Ishikawa (cell line): ENCODE measurements around the gene UTP11.

Experiments
- CEBPB ChIP-seq: IDR thresholded peaks from 2 replicates; pipeline ENCODE4 v1.6.1; 2012
- CREB1 ChIP-seq: IDR thresholded peaks from 2 replicates; pipeline ENCODE4 v1.6.1; 2012; ENCODE audit warnings: low read depth
- EGR1 ChIP-seq: IDR thresholded peaks from 2 replicates; pipeline ENCODE4 v1.6.1; 2012
- EP300 ChIP-seq: IDR thresholded peaks from 2 replicates; pipeline ENCODE4 v1.6.1; 2012; ENCODE audit warnings: borderline replicate concordance
- NFIC ChIP-seq: IDR thresholded peaks from 2 replicates; pipeline ENCODE4 v1.6.1; 2012
- RAD21 ChIP-seq: IDR thresholded peaks from 2 replicates; pipeline ENCODE4 v1.6.1; 2012; ENCODE audit warnings: low read depth
- TAF1 ChIP-seq: IDR thresholded peaks from 2 replicates; pipeline ENCODE4 v1.6.1; 2012; ENCODE audit warnings: low read depth, mild to moderate bottlenecking
- TCF12 ChIP-seq: IDR thresholded peaks from 2 replicates; pipeline ENCODE4 v1.6.1; 2012; ENCODE audit warnings: low read depth
- TEAD4 ChIP-seq: IDR thresholded peaks from 2 replicates; pipeline ENCODE4 v1.6.1; 2012
- TF ChIP-seq, protein P1 (sequence below): IDR thresholded peaks from 2 replicates; pipeline ENCODE4 v1.6.1; 2012
- TF ChIP-seq, protein P2 (sequence below): IDR thresholded peaks from 2 replicates; pipeline ENCODE4 v1.6.1; 2012; ENCODE audit warnings: low read depth, mild to moderate bottlenecking
- TF ChIP-seq, protein P3 (sequence below): IDR thresholded peaks from 2 replicates; pipeline ENCODE4 v1.6.1; 2012

DNA sequence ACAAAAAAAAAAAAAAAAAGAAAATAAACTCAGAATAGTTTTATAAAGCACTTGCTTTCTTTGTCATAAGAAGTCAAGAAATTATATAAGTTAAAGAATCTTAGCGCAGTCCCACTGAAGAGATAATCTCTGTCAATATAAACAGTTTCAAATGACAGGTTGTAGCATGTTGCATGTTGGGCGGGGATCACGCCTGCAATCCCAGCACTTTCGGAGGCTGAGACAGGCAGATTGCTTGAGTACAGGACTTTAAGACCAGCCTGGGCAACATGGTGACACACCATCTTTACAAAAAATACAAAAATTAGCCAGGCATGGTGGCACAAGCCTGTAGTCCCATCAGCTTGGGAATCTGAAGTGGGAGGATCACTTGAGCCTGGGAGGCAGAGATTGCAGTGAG is 47.2 kb upstream of the UTP11 start:
- TF ChIP-seq EP300 (no peak), RAD21 (no peak), CEBPB (no peak), TAF1 (no peak), TEAD4 (no peak), TCF12 (no peak), NFIC (no peak), EGR1 (no peak), CREB1 (no peak)
- TF ChIP-seq, protein P1, sequence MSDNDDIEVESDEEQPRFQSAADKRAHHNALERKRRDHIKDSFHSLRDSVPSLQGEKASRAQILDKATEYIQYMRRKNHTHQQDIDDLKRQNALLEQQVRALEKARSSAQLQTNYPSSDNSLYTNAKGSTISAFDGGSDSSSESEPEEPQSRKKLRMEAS = no peak
- TF ChIP-seq, protein P2, sequence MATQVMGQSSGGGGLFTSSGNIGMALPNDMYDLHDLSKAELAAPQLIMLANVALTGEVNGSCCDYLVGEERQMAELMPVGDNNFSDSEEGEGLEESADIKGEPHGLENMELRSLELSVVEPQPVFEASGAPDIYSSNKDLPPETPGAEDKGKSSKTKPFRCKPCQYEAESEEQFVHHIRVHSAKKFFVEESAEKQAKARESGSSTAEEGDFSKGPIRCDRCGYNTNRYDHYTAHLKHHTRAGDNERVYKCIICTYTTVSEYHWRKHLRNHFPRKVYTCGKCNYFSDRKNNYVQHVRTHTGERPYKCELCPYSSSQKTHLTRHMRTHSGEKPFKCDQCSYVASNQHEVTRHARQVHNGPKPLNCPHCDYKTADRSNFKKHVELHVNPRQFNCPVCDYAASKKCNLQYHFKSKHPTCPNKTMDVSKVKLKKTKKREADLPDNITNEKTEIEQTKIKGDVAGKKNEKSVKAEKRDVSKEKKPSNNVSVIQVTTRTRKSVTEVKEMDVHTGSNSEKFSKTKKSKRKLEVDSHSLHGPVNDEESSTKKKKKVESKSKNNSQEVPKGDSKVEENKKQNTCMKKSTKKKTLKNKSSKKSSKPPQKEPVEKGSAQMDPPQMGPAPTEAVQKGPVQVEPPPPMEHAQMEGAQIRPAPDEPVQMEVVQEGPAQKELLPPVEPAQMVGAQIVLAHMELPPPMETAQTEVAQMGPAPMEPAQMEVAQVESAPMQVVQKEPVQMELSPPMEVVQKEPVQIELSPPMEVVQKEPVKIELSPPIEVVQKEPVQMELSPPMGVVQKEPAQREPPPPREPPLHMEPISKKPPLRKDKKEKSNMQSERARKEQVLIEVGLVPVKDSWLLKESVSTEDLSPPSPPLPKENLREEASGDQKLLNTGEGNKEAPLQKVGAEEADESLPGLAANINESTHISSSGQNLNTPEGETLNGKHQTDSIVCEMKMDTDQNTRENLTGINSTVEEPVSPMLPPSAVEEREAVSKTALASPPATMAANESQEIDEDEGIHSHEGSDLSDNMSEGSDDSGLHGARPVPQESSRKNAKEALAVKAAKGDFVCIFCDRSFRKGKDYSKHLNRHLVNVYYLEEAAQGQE = no peak
- TF ChIP-seq, protein P3, sequence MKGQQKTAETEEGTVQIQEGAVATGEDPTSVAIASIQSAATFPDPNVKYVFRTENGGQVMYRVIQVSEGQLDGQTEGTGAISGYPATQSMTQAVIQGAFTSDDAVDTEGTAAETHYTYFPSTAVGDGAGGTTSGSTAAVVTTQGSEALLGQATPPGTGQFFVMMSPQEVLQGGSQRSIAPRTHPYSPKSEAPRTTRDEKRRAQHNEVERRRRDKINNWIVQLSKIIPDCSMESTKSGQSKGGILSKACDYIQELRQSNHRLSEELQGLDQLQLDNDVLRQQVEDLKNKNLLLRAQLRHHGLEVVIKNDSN = no peak
